ENCODE results near the gene COL18A1.

The COL18A1 gene

DNA sequence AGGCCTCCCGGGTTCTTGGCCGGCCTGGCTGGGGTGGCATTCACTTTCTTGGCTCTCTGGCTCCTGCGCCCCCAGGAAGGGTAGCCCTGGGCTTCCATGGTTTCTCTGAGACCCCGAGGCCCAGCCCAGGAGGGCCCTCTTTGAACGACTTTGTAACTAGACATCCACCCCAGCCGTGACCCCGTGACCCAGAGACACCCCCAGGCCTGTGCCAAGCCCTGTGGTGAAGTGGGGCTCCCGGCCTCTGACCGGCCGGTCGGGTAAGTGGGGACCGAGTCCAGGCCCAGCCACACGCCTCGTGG, 64.0 kb downstream of the COL18A1 start:
- no peak for ATAC-seq
- TF ChIP-seq, protein P1, sequence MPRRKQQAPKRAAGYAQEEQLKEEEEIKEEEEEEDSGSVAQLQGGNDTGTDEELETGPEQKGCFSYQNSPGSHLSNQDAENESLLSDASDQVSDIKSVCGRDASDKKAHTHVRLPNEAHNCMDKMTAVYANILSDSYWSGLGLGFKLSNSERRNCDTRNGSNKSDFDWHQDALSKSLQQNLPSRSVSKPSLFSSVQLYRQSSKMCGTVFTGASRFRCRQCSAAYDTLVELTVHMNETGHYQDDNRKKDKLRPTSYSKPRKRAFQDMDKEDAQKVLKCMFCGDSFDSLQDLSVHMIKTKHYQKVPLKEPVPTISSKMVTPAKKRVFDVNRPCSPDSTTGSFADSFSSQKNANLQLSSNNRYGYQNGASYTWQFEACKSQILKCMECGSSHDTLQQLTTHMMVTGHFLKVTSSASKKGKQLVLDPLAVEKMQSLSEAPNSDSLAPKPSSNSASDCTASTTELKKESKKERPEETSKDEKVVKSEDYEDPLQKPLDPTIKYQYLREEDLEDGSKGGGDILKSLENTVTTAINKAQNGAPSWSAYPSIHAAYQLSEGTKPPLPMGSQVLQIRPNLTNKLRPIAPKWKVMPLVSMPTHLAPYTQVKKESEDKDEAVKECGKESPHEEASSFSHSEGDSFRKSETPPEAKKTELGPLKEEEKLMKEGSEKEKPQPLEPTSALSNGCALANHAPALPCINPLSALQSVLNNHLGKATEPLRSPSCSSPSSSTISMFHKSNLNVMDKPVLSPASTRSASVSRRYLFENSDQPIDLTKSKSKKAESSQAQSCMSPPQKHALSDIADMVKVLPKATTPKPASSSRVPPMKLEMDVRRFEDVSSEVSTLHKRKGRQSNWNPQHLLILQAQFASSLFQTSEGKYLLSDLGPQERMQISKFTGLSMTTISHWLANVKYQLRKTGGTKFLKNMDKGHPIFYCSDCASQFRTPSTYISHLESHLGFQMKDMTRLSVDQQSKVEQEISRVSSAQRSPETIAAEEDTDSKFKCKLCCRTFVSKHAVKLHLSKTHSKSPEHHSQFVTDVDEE (CRISPR knock-in tag; IDR thresholded peaks at IDR 0.05): no peak
- no peak for TF ChIP-seq SNAI2 (CRISPR knock-in tag; IDR thresholded peaks at IDR 0.05)
- no peak for TF ChIP-seq ZNF70 (CRISPR knock-in tag; IDR thresholded peaks at IDR 0.05)
- TF ChIP-seq BACH2 (CRISPR knock-in tag; IDR thresholded peaks at IDR 0.05; ENCODE audit: borderline replicate concordance): no peak
- no peak for TF ChIP-seq TCF4 (CRISPR knock-in tag; IDR thresholded peaks at IDR 0.05; ENCODE audit: borderline replicate concordance)
- no peak for TF ChIP-seq ISL1 (CRISPR knock-in tag; IDR thresholded peaks at IDR 0.05)
- no peak for TF ChIP-seq ZC3H10 (CRISPR knock-in tag; IDR thresholded peaks at IDR 0.05)
- TF ChIP-seq PPARA (CRISPR knock-in tag; IDR thresholded peaks at IDR 0.05; ENCODE audit: borderline replicate concordance): no peak
- no peak for TF ChIP-seq ZNF8 (CRISPR knock-in tag; IDR thresholded peaks at IDR 0.05)
- TF ChIP-seq CSDC2 (CRISPR knock-in tag; IDR thresholded peaks at IDR 0.05): no peak
- TF ChIP-seq TOX (CRISPR knock-in tag; IDR thresholded peaks at IDR 0.05; ENCODE audit: borderline replicate concordance): no peak
- no peak for TF ChIP-seq RARB (CRISPR knock-in tag; IDR thresholded peaks at IDR 0.05)
- TF ChIP-seq, protein P2, sequence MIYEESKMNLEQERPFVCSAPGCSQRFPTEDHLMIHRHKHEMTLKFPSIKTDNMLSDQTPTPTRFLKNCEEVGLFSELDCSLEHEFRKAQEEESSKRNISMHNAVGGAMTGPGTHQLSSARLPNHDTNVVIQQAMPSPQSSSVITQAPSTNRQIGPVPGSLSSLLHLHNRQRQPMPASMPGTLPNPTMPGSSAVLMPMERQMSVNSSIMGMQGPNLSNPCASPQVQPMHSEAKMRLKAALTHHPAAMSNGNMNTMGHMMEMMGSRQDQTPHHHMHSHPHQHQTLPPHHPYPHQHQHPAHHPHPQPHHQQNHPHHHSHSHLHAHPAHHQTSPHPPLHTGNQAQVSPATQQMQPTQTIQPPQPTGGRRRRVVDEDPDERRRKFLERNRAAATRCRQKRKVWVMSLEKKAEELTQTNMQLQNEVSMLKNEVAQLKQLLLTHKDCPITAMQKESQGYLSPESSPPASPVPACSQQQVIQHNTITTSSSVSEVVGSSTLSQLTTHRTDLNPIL (CRISPR knock-in tag; IDR thresholded peaks at IDR 0.05; ENCODE audit: low read depth): no peak
- TF ChIP-seq, protein P3, sequence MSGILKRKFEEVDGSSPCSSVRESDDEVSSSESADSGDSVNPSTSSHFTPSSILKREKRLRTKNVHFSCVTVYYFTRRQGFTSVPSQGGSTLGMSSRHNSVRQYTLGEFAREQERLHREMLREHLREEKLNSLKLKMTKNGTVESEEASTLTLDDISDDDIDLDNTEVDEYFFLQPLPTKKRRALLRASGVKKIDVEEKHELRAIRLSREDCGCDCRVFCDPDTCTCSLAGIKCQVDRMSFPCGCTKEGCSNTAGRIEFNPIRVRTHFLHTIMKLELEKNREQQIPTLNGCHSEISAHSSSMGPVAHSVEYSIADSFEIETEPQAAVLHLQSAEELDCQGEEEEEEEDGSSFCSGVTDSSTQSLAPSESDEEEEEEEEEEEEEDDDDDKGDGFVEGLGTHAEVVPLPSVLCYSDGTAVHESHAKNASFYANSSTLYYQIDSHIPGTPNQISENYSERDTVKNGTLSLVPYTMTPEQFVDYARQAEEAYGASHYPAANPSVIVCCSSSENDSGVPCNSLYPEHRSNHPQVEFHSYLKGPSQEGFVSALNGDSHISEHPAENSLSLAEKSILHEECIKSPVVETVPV (CRISPR knock-in tag; IDR thresholded peaks at IDR 0.05): no peak
- no peak for TF ChIP-seq ZFP3 (CRISPR knock-in tag; IDR thresholded peaks at IDR 0.05)
- no peak for TF ChIP-seq OSR1 (CRISPR knock-in tag; IDR thresholded peaks at IDR 0.05)
- no peak for TF ChIP-seq ZNF565 (CRISPR knock-in tag; conservative IDR thresholded peaks at IDR 0.05; ENCODE audit: low read depth)
- no peak for TF ChIP-seq ARNTL (CRISPR knock-in tag; IDR thresholded peaks at IDR 0.05; ENCODE audit: borderline replicate concordance, low read depth)

DNA sequence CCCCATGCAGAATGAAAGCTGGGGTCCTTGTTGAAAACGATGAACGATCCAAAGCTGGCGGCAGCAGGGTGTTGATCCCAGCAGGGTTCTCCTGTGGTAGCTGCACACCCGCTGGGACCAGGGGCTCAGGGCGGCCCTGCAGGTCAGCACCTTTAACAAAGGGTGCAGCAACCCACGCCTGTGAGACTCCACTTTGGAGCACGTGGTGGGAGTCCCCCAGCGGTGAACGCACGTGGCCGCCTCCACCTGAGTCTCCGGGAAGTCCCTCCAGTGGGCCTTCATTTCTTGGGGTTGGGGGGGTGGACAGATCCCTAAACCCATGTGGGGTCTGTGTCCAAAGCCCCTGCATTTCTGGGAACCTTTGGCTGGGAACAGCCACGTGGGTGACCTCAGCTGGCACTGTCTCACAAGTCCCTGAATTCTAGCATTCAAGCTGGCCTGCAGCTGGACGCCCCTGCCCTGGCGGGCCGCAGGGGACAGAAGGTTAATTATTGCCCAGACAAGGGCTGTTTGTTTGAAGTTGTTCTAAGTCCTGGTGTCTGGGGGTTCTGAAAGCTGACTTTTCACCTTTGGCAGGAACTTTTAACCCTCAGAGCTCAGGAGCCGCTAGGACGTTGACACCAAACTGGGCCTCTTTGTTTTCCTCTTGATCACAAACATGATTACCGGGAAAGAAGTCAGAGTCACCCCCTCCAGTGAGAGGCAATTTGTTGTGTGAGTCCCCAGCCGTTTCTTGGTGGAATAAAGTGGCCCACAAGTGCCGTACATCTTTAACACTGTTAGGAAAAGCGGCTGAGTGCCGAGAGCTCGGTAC, 64.5 kb downstream of the COL18A1 start:
- no peak for ATAC-seq
- TF ChIP-seq ZC3H10 (CRISPR knock-in tag; IDR thresholded peaks at IDR 0.05) (no peak), OSR1 (CRISPR knock-in tag; IDR thresholded peaks at IDR 0.05) (no peak), ZNF8 (CRISPR knock-in tag; IDR thresholded peaks at IDR 0.05) (no peak), ISL1 (CRISPR knock-in tag; IDR thresholded peaks at IDR 0.05) (no peak), TOX (CRISPR knock-in tag; IDR thresholded peaks at IDR 0.05; ENCODE audit: borderline replicate concordance) (no peak), TCF4 (CRISPR knock-in tag; IDR thresholded peaks at IDR 0.05; ENCODE audit: borderline replicate concordance) (no peak), ZNF70 (CRISPR knock-in tag; IDR thresholded peaks at IDR 0.05) (no peak)
- TF ChIP-seq, protein P3 (CRISPR knock-in tag; IDR thresholded peaks at IDR 0.05): no peak
- TF ChIP-seq, protein P2 (CRISPR knock-in tag; IDR thresholded peaks at IDR 0.05; ENCODE audit: low read depth): no peak

DNA sequence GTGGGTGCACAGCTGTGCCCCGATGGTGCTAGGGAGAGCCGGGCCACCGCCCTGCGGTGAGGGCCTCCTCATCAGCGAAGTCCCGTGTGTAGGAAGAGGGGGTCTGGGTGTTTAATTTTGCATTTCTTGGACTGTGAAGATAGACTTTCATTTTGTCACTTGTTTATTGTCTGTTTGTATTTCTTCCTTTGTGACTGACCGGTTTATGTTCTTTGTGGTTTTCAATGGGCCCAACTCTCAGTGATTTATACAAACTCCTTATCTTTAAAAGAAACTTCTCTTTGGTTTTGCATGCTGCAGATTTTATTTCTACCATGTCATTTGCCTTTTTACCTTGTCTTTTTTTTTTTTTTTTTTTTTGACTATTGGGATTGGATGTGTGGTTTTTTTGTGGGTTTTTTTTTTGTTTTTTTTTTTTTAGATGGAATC, 65.1 kb downstream of the COL18A1 start:
- TF ChIP-seq ZNF565 (CRISPR knock-in tag; conservative IDR thresholded peaks at IDR 0.05; ENCODE audit: low read depth) (no peak), GLIS3 (CRISPR knock-in tag; IDR thresholded peaks at IDR 0.05) (no peak), CSDC2 (CRISPR knock-in tag; IDR thresholded peaks at IDR 0.05) (no peak)
- ATAC-seq: no peak
